Astrocyte of the spinal cord (primary cell): Measurements from ENCODE around the gene TMEM222.
"Not testable (repeated sequence)": the region's sequence is repeated elsewhere in the genome, so short reads cannot be mapped to it uniquely, and the experiment has no call there.

Source experiments
- DNase-seq: peaks from one replicate; pipeline ENCODE4 v3.0.0; 2011; ENCODE audit warnings: low read depth, low spot score
- H3K4me3 ChIP-seq: 2 replicates; pipeline ENCODE4 v1.5.1; 2011; ENCODE audit warnings: low read depth, mild to moderate bottlenecking, low read length, moderate library complexity
- in situ Hi-C: cut with HindIII; loops from 2 replicates; pipeline ENCODE4 v1.10.0; 2017; ENCODE audit warnings: low sequenced_read_pairs
- TF ChIP-seq, protein P1 (sequence below): IDR thresholded peaks from 2 replicates; pipeline ENCODE4 v1.5.1; 2012; ENCODE audit warnings: low read depth, mild to moderate bottlenecking, low read length, inconsistent platforms

TMEM222 gene

DNA sequence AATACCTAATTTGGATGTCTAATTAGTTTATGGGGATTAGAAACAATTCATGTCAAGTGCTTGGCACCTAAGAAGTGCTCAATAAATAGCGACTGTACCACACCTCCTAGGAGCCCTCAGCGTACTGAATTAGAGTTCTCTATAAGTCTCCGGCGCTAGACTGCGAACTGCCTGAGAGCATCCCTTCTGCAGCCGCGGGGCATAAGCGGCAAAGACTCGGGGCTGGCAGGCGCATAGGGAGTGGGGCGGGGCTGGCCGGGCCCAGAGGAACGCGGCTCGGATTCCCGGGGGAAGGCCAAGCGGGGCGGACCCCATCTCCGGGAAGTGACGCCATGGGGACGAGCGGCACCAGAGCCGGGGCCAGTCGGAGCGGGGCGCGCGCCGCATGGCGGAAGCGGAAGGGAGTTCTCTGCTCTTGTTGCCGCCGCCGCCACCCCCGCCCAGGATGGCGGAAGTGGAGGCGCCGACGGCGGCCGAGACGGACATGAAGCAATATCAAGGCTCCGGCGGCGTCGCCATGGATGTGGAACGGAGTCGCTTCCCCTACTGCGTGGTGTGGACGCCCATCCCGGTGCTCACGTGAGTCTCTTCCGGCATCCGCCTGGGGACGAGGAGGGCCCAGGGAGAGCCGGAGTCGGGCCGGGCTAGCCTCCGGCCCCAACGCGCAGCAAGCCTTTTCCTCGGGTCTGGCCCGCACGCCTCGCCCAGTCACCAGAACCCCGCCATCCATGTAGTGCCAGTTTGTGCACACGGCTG lies at the start of gene TMEM222:
TSS of gene TMEM222 (plus strand) at position 351 of the 756 bp plus-strand sequence. CDS start at position 386, 35 bp downstream.
- TF ChIP-seq, protein P1, sequence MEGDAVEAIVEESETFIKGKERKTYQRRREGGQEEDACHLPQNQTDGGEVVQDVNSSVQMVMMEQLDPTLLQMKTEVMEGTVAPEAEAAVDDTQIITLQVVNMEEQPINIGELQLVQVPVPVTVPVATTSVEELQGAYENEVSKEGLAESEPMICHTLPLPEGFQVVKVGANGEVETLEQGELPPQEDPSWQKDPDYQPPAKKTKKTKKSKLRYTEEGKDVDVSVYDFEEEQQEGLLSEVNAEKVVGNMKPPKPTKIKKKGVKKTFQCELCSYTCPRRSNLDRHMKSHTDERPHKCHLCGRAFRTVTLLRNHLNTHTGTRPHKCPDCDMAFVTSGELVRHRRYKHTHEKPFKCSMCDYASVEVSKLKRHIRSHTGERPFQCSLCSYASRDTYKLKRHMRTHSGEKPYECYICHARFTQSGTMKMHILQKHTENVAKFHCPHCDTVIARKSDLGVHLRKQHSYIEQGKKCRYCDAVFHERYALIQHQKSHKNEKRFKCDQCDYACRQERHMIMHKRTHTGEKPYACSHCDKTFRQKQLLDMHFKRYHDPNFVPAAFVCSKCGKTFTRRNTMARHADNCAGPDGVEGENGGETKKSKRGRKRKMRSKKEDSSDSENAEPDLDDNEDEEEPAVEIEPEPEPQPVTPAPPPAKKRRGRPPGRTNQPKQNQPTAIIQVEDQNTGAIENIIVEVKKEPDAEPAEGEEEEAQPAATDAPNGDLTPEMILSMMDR, result no peak
- peak within 1 kb of the TSS; percentile 98 for H3K4me3 ChIP-seq
- peak; percentile 98 for DNase-seq
- in situ Hi-C loops, result no loop called here

GRCh38 chr1:27274204-27274603 lies 47.8 kb upstream of the TMEM222 start:
- no peak for DNase-seq
- in situ Hi-C loops, result no loop called here
- no peak overlapping the region for H3K4me3 ChIP-seq
- TF ChIP-seq, protein P1, result no peak

GRCh38 chr1:27275696-27276095 lies 46.3 kb upstream of the TMEM222 start:
- no peak overlapping the region for H3K4me3 ChIP-seq
- TF ChIP-seq, protein P1, result no peak
- DNase-seq, result no peak

GRCh38 chr1:27284425-27285273 lies 37.3 kb upstream of the TMEM222 start:
- no peak overlapping the region for H3K4me3 ChIP-seq
- in situ Hi-C loops, result no loop called here
- TF ChIP-seq, protein P1, result peak; percentile 82
- peak; percentile 80 for DNase-seq

More at GRCh38 chr1:27275696-27276095, 46.3 kb upstream of the TMEM222 start:
- in situ Hi-C loops, result no loop called here

- no peak for DNase-seq
- TF ChIP-seq, protein P1, result no peak
- no peak overlapping the region for H3K4me3 ChIP-seq
- in situ Hi-C loops, result no loop called here
These were observed 36.7 kb upstream of the TMEM222 start for GRCh38 chr1:27285274-27285660.

DNA sequence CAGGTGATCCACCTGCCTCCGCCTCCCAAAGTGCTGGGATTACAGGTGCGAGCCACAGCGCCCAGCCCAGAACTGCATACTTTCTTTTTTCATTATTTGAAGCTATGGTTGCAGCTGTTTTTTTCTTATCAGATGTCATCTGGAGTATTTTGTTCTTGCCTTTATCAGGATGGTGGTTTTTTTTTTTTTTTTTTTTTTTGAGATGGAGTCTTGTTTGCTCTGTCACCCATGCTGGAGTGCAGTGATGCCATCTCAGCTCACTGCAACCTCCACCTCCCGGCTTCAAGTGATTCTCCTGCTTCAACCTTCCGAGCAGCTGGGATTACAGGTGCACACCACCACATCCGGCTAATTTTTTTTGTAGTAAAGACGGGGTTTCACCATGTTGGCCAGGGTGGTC lies 36.1 kb upstream of the TMEM222 start:
- DNase-seq, in situ Hi-C loops, H3K4me3 ChIP-seq: not testable (repeated sequence)

DNA sequence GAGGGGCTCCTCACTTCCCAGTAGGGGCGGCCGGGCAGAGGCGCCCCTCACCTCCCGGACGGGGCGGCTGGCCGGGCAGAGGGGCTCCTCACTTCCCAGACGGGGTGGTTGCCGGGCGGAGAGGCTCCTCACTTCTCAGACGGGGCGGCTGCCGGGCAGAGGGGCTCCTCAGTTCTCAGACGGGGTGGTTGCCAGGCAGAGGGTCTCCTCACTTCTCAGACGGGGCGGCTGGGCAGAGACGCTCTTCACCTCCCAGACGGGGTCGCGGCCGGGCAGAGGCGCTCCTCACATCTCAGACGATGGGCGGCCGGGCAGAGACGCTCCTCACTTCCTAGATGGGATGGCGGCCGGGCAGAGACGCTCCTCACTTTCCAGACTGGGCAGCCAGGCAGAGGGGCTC lies 32.8 kb upstream of the TMEM222 start:
- DNase-seq, in situ Hi-C loops, H3K4me3 ChIP-seq: not testable (repeated sequence)
